Thoracic aorta (tissue), 2 donors: Measurements from ENCODE around the gene MAP1B. TPM values are rescaled to one million over a fixed set of nuclear protein-coding genes. Genes with fewer than 3 reads are reported as not detected.

ENCODE experiments used
- ATAC-seq: fragments of 150-250 bp; one replicate; pipeline ENCODE4 v1.8.0; 2017; ENCODE audit warnings: low read depth; ENCODE audit not compliant: insufficient number of reproducible peaks, low FRiP score
- DNase-seq: peaks from one replicate; pipeline ENCODE4 v3.0.0-alpha.2; 2020; ENCODE audit warnings: low spot score
- H3K27ac ChIP-seq, 2 donors: fragments of 200-600 bp; sonication (generic); 1 replicate in 1 of 2; 2 replicates in 1 of 2; pipeline ENCODE4 v1.5.1; 2016; ENCODE audit warnings: mild to moderate bottlenecking in 2 of 2, moderate library complexity in 2 of 2
- H3K27me3 ChIP-seq: fragments of 200-600 bp; sonication (generic); replicated peaks from 2 replicates; pipeline ENCODE4 v1.6.0; 2016; ENCODE audit warnings: mild to moderate bottlenecking; ENCODE audit not compliant: insufficient read depth
- H3K36me3 ChIP-seq: fragments of 200-600 bp; sonication (generic); one replicate; pipeline ENCODE4 v1.5.1; 2016
- H3K4me1 ChIP-seq, 2 donors: fragments of 200-600 bp; sonication (generic); 1 replicate in 1 of 2; 2 replicates in 1 of 2; pipeline versions ENCODE4 v1.5.1 to v1.6.0; 2016; ENCODE audit warnings: low read depth in 2 of 2, mild to moderate bottlenecking in 1 of 2; ENCODE audit not compliant: control insufficient read depth in 1 of 2
- H3K4me3 ChIP-seq: fragments of 200-600 bp; sonication (generic); 2 replicates; pipeline ENCODE4 v1.5.1; 2016; ENCODE audit warnings: mild to moderate bottlenecking
- H3K9me3 ChIP-seq: fragments of 200-600 bp; sonication (generic); 2 replicates; pipeline ENCODE4 v1.5.1; 2016
- total RNA-seq, 2 donors: library from RNA; depleted of rRNA; stranded (reverse); fragments of >200 nt; gene quantifications; one replicate each; pipeline versions ENCODE4 v1.1.0 to v1.2.3, GENCODE V29; 2016
- TF ChIP-seq, protein P1 (sequence below): fragments of 200-600 bp; sonication (generic); IDR thresholded peaks from one replicate; pipeline ENCODE4 v1.5.1; 2019; ENCODE audit warnings: antibody characterized with exemption

Gene MAP1B
- 1,000 to 10,000 TPM in 1 of 2 donors, 100 to 1,000 TPM in 1; 616 to 1,045 TPM for total RNA-seq

DNA sequence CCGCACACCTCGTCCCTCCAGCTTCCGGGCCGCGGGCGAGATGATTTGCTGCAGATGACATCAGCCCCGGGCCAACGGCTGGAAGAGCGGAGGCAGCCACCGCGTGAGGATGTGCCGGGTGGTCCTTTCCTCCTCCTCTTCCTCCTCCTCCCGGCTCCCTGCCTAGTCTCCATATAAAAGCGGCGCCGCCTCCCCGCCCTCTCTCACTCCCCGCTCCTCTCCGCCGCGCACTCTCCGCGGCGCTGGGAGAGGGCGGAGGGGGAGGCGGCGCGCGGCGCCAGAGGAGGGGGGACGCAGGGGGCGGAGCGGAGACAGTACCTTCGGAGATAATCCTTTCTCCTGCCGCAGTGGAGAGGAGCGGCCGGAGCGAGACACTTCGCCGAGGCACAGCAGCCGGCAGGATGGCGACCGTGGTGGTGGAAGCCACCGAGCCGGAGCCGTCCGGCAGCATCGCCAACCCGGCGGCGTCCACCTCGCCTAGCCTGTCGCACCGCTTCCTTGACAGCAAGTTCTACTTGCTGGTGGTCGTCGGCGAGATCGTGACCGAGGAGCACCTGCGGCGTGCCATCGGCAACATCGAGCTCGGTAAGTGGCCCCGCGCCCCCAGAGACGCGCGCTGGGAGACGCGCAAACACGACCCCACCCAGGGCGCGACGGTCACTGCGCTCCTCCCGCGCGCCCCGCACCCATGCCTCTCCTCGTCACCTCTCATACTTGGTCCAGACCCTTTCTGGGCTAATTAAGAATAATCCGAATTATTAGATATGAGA lies at the start of gene MAP1B:
TSS of gene MAP1B (plus strand) at position 345 of the 770 bp plus-strand sequence. CDS start at position 402, 57 bp downstream.
- TF ChIP-seq, protein P1, sequence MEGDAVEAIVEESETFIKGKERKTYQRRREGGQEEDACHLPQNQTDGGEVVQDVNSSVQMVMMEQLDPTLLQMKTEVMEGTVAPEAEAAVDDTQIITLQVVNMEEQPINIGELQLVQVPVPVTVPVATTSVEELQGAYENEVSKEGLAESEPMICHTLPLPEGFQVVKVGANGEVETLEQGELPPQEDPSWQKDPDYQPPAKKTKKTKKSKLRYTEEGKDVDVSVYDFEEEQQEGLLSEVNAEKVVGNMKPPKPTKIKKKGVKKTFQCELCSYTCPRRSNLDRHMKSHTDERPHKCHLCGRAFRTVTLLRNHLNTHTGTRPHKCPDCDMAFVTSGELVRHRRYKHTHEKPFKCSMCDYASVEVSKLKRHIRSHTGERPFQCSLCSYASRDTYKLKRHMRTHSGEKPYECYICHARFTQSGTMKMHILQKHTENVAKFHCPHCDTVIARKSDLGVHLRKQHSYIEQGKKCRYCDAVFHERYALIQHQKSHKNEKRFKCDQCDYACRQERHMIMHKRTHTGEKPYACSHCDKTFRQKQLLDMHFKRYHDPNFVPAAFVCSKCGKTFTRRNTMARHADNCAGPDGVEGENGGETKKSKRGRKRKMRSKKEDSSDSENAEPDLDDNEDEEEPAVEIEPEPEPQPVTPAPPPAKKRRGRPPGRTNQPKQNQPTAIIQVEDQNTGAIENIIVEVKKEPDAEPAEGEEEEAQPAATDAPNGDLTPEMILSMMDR: no peak
- H3K4me3 ChIP-seq: peak within 1 kb of the TSS; percentile 77
- H3K27me3 ChIP-seq: no peaks in the 10 kb centered on the region
- H3K27ac ChIP-seq: peak within 1 kb of the TSS; percentile 92 to 99
- no peaks in the 10 kb centered on the region for H3K9me3 ChIP-seq
- H3K36me3 ChIP-seq: no peaks in the 10 kb centered on the region
- H3K4me1 ChIP-seq: peaks cover under 1 to 7% of the 10 kb centered on the region in 2 donors
- ATAC-seq (no peak), DNase-seq (no peak)

DNA sequence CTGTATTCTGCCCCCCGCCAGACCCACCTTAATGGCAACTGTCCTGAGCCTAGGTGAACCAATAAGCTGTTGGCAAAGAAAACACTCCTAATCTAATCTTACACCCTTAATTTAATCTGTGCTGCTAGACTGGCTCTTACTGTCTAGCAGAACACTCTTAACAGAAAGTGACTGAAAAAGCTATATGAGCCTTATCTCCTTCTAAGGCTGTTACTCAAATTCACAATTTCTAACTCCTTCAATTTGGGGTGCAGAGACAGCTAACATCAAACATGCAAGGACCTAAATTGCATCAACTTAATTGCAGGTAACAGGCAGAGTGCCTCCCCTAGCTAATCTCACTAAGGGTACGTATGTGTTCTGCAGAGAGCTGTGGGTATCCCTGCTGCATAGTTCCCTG lies 49.5 kb upstream of the MAP1B start:
- Histone ChIP-seq H3K4me3 (no peak overlapping the region), H3K4me1 (no peaks in the 10 kb centered on the region), H3K27me3 (no peaks in the 10 kb centered on the region), H3K27ac (no peak overlapping the region), H3K9me3 (no peaks in the 10 kb centered on the region), H3K36me3 (no peaks in the 10 kb centered on the region)
- TF ChIP-seq, protein P1: no peak
- ATAC-seq: no peak
- no peak for DNase-seq

DNA sequence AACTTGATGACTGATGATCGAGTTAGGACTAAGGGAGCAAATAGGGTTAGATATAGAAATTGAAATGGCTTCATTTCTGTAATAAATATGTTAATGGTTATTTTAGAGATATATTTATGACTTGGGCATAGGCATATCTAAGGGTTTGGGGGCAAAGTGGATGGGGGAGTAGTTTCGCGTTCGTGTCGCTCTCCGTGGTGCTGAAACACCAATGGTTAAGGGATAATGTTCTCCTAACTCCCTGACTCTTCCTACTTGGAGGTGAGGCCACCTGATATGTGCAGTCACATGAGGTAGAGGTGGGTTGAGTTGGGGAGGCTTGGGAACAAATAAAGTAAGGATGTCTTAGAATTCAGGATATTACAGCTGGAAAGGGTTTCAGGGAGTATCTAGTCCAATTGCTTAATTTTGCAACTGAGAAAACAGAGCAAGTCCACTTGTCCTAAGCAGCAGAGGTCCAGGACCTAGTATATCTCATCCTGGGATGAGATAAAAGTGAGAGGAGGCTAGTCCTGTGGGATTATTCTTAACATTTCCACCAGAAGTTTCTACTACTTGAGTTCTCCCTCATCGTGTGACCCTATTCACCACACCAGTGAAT lies 44.0 kb upstream of the MAP1B start:
- Histone ChIP-seq H3K9me3 (no peaks in the 10 kb centered on the region), H3K27ac (no peak overlapping the region), H3K4me1 (no peaks in the 10 kb centered on the region), H3K27me3 (no peaks in the 10 kb centered on the region), H3K4me3 (no peak overlapping the region), H3K36me3 (no peaks in the 10 kb centered on the region)
- TF ChIP-seq, protein P1: no peak
- ATAC-seq: no peak
- DNase-seq: no peak

DNA sequence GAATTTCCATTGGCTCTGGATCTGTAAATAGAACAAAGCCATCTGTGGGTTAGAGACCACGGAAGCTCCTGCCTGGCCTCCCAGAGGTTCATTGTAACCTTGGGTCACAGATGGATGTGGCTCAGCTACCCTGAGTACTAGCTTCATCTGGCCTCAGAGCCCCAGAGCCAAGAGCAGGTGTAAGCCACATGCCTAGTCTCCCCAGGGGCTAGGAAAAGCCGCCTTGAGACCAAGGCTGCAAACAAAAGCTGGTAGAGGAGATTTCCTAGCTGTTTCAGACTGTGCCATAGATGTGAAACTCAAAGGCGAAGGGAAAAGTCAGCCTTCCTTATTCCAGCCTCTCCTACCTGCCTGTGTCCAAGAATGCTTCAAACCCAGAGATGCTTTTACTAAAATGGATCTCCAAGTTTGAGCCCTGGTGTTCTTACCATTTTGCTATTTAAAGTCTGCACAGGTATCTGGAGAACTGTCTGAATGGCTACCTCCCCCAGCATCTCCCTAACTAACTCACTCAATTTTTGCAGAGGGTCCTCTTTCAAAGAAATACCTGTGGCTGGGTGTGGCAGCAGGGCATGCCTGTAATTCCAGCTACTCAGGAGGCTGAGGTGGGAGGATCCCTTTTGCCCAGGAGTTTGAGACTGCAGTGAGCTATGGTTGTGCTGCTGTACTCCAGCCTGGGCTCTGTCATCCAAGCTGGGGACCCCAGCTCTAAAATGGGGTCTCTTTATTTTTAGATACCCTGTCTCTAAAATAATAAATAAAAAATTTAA lies 42.3 kb upstream of the MAP1B start:
- DNase-seq: no peak
- no peak overlapping the region for H3K27ac ChIP-seq
- no peaks in the 10 kb centered on the region for H3K9me3 ChIP-seq
- TF ChIP-seq, protein P1: no peak
- H3K27me3 ChIP-seq: no peaks in the 10 kb centered on the region
- H3K4me1 ChIP-seq: no peaks in the 10 kb centered on the region
- no peak overlapping the region for H3K4me3 ChIP-seq
- H3K36me3 ChIP-seq: no peaks in the 10 kb centered on the region
- ATAC-seq: no peak

DNA sequence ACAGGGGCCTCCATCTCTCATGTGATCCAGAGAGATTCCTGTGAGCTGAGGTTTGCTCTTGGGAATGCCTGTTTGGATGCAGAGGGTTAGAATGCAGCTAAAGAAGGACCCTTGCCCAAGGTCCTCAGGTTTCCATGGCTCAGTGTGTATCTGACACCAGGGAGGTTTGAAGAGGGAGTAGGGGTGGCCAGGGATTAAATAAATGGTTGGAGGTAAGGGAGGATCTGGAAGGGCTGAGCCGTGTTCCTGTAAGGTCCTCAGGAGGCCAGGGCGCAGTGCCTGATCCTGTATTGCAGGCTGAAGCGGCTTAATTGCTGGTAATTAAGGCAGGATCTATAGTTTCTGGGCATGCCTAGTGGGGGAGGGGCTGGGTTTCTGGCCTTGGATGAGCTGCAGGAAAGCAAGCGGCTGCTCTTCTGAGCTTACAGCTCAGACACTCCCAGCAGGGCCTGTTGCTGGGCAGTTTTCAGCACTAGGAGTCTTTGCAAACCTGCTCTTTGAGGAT lies 41.5 kb upstream of the MAP1B start:
- ATAC-seq (no peak), DNase-seq (no peak)
- H3K27me3 ChIP-seq: no peaks in the 10 kb centered on the region
- no peaks in the 10 kb centered on the region for H3K4me1 ChIP-seq
- no peaks in the 10 kb centered on the region for H3K9me3 ChIP-seq
- H3K27ac ChIP-seq: no peak overlapping the region
- no peaks in the 10 kb centered on the region for H3K36me3 ChIP-seq
- H3K4me3 ChIP-seq: no peak overlapping the region
- TF ChIP-seq, protein P1: no peak
